Measurements from ENCODE around the gene MBOAT2.

- TF ChIP-seq, protein P1, sequence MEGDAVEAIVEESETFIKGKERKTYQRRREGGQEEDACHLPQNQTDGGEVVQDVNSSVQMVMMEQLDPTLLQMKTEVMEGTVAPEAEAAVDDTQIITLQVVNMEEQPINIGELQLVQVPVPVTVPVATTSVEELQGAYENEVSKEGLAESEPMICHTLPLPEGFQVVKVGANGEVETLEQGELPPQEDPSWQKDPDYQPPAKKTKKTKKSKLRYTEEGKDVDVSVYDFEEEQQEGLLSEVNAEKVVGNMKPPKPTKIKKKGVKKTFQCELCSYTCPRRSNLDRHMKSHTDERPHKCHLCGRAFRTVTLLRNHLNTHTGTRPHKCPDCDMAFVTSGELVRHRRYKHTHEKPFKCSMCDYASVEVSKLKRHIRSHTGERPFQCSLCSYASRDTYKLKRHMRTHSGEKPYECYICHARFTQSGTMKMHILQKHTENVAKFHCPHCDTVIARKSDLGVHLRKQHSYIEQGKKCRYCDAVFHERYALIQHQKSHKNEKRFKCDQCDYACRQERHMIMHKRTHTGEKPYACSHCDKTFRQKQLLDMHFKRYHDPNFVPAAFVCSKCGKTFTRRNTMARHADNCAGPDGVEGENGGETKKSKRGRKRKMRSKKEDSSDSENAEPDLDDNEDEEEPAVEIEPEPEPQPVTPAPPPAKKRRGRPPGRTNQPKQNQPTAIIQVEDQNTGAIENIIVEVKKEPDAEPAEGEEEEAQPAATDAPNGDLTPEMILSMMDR (IDR thresholded peaks at IDR 0.05) = no peak
- no peak for TF ChIP-seq EZH2phosphoT487 (IDR thresholded peaks at IDR 0.05)
Observed at GRCh38 chr2:8837795-8838140, 165.7 kb downstream of the MBOAT2 start.

All from neural progenitor cell (in vitro differentiated cells).